B cell (primary cell): ENCODE results near the gene GNLY. TPM values are rescaled to one million over a fixed set of nuclear protein-coding genes. Genes with fewer than 3 reads are reported as not detected.

ENCODE experiments used
- ATAC-seq: fragments of 200-7000 bp; cut with Tn5 transposase; one replicate; pipeline ENCODE4 v1.10.0; 2021; ENCODE audit warnings: low read depth, mild to moderate bottlenecking, moderate number of reproducible peaks, moderate library complexity
- CTCF ChIA-PET: fragments of 350-600 bp; sonication (Branson Sonifier 250); formaldehyde crosslinking; loops from one replicate; lab custom pipeline; 2021; ENCODE audit warnings: antibody characterized with exemption, inconsistent platforms; lab: Charles Lee
- POLR2A ChIA-PET: fragments of 350-600 bp; sonication (Branson Sonifier 250); formaldehyde crosslinking; loops from one replicate; lab custom pipeline; 2021; ENCODE audit warnings: antibody characterized with exemption; lab: Charles Lee
- DNase-seq: peaks from one replicate; pipeline ENCODE4 v3.0.0; 2013
- H2AFZ ChIP-seq: 2 replicates; pipeline ENCODE4 v1.6.1; 2012; ENCODE audit warnings: mild to moderate bottlenecking, low read depth, low read length; ENCODE audit not compliant: insufficient read depth, poor library complexity, severe bottlenecking
- H3K27ac ChIP-seq, 2 donors: 1 replicate in 1 of 2; 2 replicates in 1 of 2; pipeline ENCODE4 v1.5.1; 2012 to 2013; ENCODE audit warnings: low read length in 2 of 2, mild to moderate bottlenecking in 2 of 2, moderate library complexity in 1 of 2
- H3K27me3 ChIP-seq, 4 experiments: fragments of 200-600 bp in 1 of 4; sonication (generic) in 1 of 4; replicated peaks in 1 of 4; 1 replicate in 2 of 4; 2 replicates in 2 of 4; pipeline versions ENCODE4 v1.6.1 to v1.7.0; 2013 to 2016; ENCODE audit warnings: low read length in 3 of 4, mild to moderate bottlenecking in 2 of 4, mixed read lengths in 1 of 4, moderate library complexity in 1 of 4; ENCODE audit not compliant: insufficient read depth in 4 of 4, control insufficient read depth in 3 of 4; ENCODE audit errors: control extremely low read depth in 1 of 4
- H3K36me3 ChIP-seq, 2 experiments: replicated peaks in 1 of 2; 1 replicate in 1 of 2; 2 replicates in 1 of 2; pipeline versions ENCODE4 v1.6.1 to v1.7.1; 2013; ENCODE audit warnings: low read length in 1 of 2; ENCODE audit not compliant: insufficient read depth in 2 of 2, control insufficient read depth in 1 of 2; ENCODE audit errors: control extremely low read depth in 1 of 2, extremely low read depth in 1 of 2
- H3K4me1 ChIP-seq, 2 donors: fragments of 200-600 bp in 1 of 2; sonication (generic) in 1 of 2; 1 replicate in 1 of 2; 2 replicates in 1 of 2; pipeline versions ENCODE4 v1.5.1 to v1.6.1; 2013 to 2017; ENCODE audit warnings: low read length in 2 of 2; ENCODE audit not compliant: control insufficient read depth in 2 of 2, insufficient read depth in 2 of 2
- H3K4me2 ChIP-seq: replicated peaks from 2 replicates; pipeline ENCODE3; 2012; ENCODE audit warnings: mild to moderate bottlenecking, low read depth, low read length; ENCODE audit not compliant: poor library complexity, severe bottlenecking
- H3K4me3 ChIP-seq, 5 experiments: fragments of 200-600 bp in 1 of 5; sonication (generic) in 1 of 5; 1 replicate in 3 of 5; 2 replicates in 2 of 5; pipeline versions ENCODE4 v1.5.1 to v1.7.0; 2011 to 2016; ENCODE audit warnings: low read length in 4 of 5, mild to moderate bottlenecking in 4 of 5, low read depth in 2 of 5, control low read depth in 1 of 5, moderate library complexity in 1 of 5; ENCODE audit not compliant: insufficient read depth in 1 of 5; ENCODE audit errors: control extremely low read depth in 1 of 5, extremely low read depth in 1 of 5
- H3K79me2 ChIP-seq: fragments of 200-600 bp; sonication (generic); one replicate; pipeline ENCODE4 v1.6.0; 2016; ENCODE audit warnings: low read length; ENCODE audit not compliant: control insufficient read depth, insufficient read depth
- H3K9ac ChIP-seq: fragments of 200-600 bp; sonication (generic); 2 replicates; pipeline ENCODE4 v1.6.1; 2017; ENCODE audit warnings: mild to moderate bottlenecking, low read length, moderate library complexity
- H3K9me3 ChIP-seq, 3 donors: one replicate each; pipeline versions ENCODE4 v1.6.1 to v1.7.1; 2013; ENCODE audit warnings: low read length in 2 of 3; ENCODE audit not compliant: control insufficient read depth in 2 of 3, insufficient read depth in 1 of 3; ENCODE audit errors: control extremely low read depth in 1 of 3
- H4K20me1 ChIP-seq: 2 replicates; pipeline ENCODE4 v1.6.0; 2012; ENCODE audit warnings: mild to moderate bottlenecking, low read length; ENCODE audit not compliant: insufficient read depth, control insufficient read depth, poor library complexity, severe bottlenecking
- H3K27ac Mint-ChIP-seq: one replicate; pipeline ENCODE4 v1.8.0; 2021; ENCODE audit warnings: mixed read lengths
- H3K27me3 Mint-ChIP-seq: one replicate; pipeline ENCODE4 v1.8.0; 2021; ENCODE audit warnings: mixed read lengths
- H3K4me1 Mint-ChIP-seq: one replicate; pipeline ENCODE4 v1.8.0; 2021; ENCODE audit warnings: mixed read lengths
- H3K4me3 Mint-ChIP-seq: one replicate; pipeline ENCODE4 v1.8.0; 2021; ENCODE audit warnings: mixed read lengths
- H3K9me3 Mint-ChIP-seq: one replicate; pipeline ENCODE4 v1.8.0; 2022; ENCODE audit warnings: mixed read lengths; ENCODE audit not compliant: insufficient read depth
- CTCF ChIP-seq: fragments of 200-600 bp; IDR thresholded peaks from one replicate; pipeline ENCODE4 v1.8.0; 2022; ENCODE audit warnings: antibody characterized with exemption, mild to moderate bottlenecking
- EZH2 ChIP-seq: IDR thresholded peaks from 2 replicates; pipeline ENCODE4 v1.6.1; 2012; ENCODE audit warnings: borderline replicate concordance, low read depth, mild to moderate bottlenecking, moderate library complexity, low read length; ENCODE audit not compliant: insufficient read depth, poor library complexity, severe bottlenecking
- WGBS: methylation state at CpG from one replicate; pipeline ENCODE4 v1.1.5; 2013; ENCODE audit warnings: missing lambda C conversion rate; ENCODE audit not compliant: insufficient coverage; 5-methylcytosine and 5-hydroxymethylcytosine counted together
- intact Hi-C: fragments of 100-400 bp; cut with micrococcal nuclease; formaldehyde crosslinking; loops from one replicate; pipeline ENCODE4 v1.10.0; 2022
- polyA plus RNA-seq: library from polyadenylated mRNA; depleted of rRNA; stranded (reverse); fragments of >200 nt; gene quantifications from 2 replicates; pipeline ENCODE4 v1.2.3, GENCODE V29; 2012
- total RNA-seq, 2 donors: library from RNA; stranded (reverse); fragments of 120-200 nt in 1 of 2; gene quantifications; 1 replicate in 1 of 2; 2 replicates in 1 of 2; pipeline versions ENCODE4 v1.2.3 to v1.2.4, GENCODE V29; 2013 to 2022

GNLY gene
- total and polyA plus RNA-seq, 2 donors (not counting 1 experiment from before 2014, with no cell fraction given): 3.9 to 4.2 TPM

GRCh38 chr2:85665264-85665937, 28.8 kb upstream of the GNLY start:
- no peak overlapping the region for H3K4me3 ChIP-seq
- Mint-ChIP-seq H3K4me3 (no peak overlapping the region), H3K27ac (no peak overlapping the region), H3K27me3 (no peaks in the 10 kb centered on the region), H3K4me1 (peaks cover 5% of the 10 kb centered on the region), H3K9me3 (no peaks in the 10 kb centered on the region)
- H3K36me3 ChIP-seq: no peaks in the 10 kb centered on the region
- no peak overlapping the region for H3K9ac ChIP-seq
- CTCF ChIA-PET: no interaction called here
- H4K20me1 ChIP-seq: no peaks in the 10 kb centered on the region
- ATAC-seq (no peak), DNase-seq (no peak)
- WGBS: 90% methylated on average over 9 of the region's 11 CpGs
- no peaks in the 10 kb centered on the region for H3K9me3 ChIP-seq
- peaks cover 5 to 6% of the 10 kb centered on the region in 2 donors for H3K4me1 ChIP-seq
- no peaks in the 10 kb centered on the region for H3K79me2 ChIP-seq
- peaks cover 0 to 2% (median 0%) of the 10 kb centered on the region in 4 experiments for H3K27me3 ChIP-seq
- no peak overlapping the region for H3K27ac ChIP-seq
- POLR2A ChIA-PET: no interaction called here
- no peak overlapping the region for H3K4me2 ChIP-seq
- intact Hi-C loops: no loop called here
- TF ChIP-seq EZH2: no peak
- TF ChIP-seq CTCF: no peak
- H2AFZ ChIP-seq: no peak overlapping the region

DNA sequence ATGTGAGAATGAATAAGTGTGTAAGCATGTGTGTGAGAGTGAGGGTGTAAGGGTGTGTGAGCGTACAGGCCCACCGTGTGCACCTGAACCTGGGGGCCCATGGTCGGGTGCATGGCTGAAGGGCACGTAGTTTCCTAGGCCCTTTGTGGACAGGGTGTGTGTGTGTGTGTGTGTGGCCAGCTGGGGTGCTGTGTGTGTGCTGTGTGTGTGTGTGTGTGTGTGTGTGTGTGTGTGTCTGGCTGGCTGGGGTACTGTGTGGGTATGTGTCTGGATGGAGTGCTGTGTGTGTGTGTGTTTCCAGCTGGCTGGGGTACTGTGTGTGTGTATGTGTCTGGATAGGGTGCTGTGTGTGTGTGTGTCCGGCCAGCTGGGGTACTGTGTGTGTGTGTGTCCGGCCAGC, 28.1 kb upstream of the GNLY start:
- Mint-ChIP-seq H3K27me3 (no peaks in the 10 kb centered on the region), H3K27ac (no peak overlapping the region), H3K9me3 (no peaks in the 10 kb centered on the region), H3K4me3 (no peak overlapping the region), H3K4me1 (peaks cover 6% of the 10 kb centered on the region)
- 90% methylated on average over 6 of the region's 6 CpGs for WGBS
- Histone ChIP-seq H3K9me3 (no peaks in the 10 kb centered on the region), H3K9ac (no peak overlapping the region), H3K27ac (no peak overlapping the region), H3K27me3 (peaks cover 0 to 2% (median 0%) of the 10 kb centered on the region in 4 experiments), H3K4me2 (no peak overlapping the region), H3K79me2 (no peaks in the 10 kb centered on the region), H3K4me1 (peaks cover 5 to 6% of the 10 kb centered on the region in 2 donors), H2AFZ (no peak overlapping the region), H4K20me1 (no peaks in the 10 kb centered on the region), H3K36me3 (no peaks in the 10 kb centered on the region), H3K4me3 (no peak overlapping the region)
- intact Hi-C loops: no loop called here
- TF ChIP-seq CTCF (no peak), EZH2 (no peak)
- ChIA-PET POLR2A (no interaction called here), CTCF (interaction anchor here (1.7 kb wide), 1 partner anchor 12 kb away, joined by 6 read pairs; no protein-coding TSS in a partner anchor)
- DNase-seq (no peak), ATAC-seq (no peak)
